SK-N-SH (cell line): ENCODE results near the gene PLEKHM2.

Source experiments
- EP300 ChIP-seq, 2 experiments: IDR thresholded peaks; 2 replicates each; pipeline versions ENCODE4 v1.4.0 to v1.6.1; 2012; ENCODE audit warnings: borderline replicate concordance in 1 of 2, low read depth in 1 of 2, low read length in 1 of 2
- GABPA ChIP-seq: IDR thresholded peaks from 2 replicates; pipeline ENCODE4 v1.4.0; 2012; ENCODE audit warnings: low read depth, mild to moderate bottlenecking
- MAX ChIP-seq: IDR thresholded peaks from 2 replicates; pipeline ENCODE4 v1.4.0; 2012; ENCODE audit warnings: low read depth
- MXI1 ChIP-seq: IDR thresholded peaks from 2 replicates; pipeline ENCODE4 v1.6.1; 2012; ENCODE audit warnings: mild to moderate bottlenecking, low read depth, low read length, improper control_type of control experiment
- TAF1 ChIP-seq: IDR thresholded peaks from 2 replicates; pipeline ENCODE4 v1.6.1; 2012; ENCODE audit warnings: low read depth, mild to moderate bottlenecking, low read length, moderate library complexity, borderline replicate concordance
- ZBTB33 ChIP-seq: IDR thresholded peaks from 2 replicates; pipeline ENCODE4 v1.4.0; 2012; ENCODE audit warnings: low read depth, borderline replicate concordance
- TF ChIP-seq, protein P1 (sequence below): fragments of 200-600 bp; sonication (generic); IDR thresholded peaks from 2 replicates; pipeline ENCODE4 v1.6.1; 2017; ENCODE audit warnings: antibody characterized with exemption, mild to moderate bottlenecking, moderate library complexity

DNA sequence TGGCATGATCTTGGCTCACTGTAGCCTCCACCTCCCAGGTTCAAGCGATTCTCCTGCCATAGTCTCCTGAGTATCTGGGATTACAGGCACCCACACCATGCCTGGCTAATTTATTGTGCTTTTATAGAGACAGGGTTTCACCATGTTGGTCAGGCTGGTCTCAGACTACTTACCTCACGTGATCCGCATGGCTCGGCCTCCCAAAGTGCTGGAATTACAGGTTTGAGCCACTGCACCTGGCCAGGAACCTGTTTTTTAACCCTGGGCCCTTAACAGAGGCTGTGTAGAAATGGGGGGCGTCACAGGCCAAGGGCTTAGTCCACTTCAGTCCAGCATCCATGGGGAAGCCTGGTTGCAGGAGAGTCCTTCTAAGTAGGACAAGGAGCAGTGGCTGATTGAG, 83.8 kb downstream of the PLEKHM2 start:
- TF ChIP-seq MXI1 (no peak), EP300 (IDR thresholded peaks at IDR 0.05; ENCODE audit: borderline replicate concordance in 1 of 2, low read depth in 1 of 2, low read length in 1 of 2) (no peak), TAF1 (no peak), ZBTB33 (no peak), GABPA (no peak), MAX (no peak)
- TF ChIP-seq, protein P1, sequence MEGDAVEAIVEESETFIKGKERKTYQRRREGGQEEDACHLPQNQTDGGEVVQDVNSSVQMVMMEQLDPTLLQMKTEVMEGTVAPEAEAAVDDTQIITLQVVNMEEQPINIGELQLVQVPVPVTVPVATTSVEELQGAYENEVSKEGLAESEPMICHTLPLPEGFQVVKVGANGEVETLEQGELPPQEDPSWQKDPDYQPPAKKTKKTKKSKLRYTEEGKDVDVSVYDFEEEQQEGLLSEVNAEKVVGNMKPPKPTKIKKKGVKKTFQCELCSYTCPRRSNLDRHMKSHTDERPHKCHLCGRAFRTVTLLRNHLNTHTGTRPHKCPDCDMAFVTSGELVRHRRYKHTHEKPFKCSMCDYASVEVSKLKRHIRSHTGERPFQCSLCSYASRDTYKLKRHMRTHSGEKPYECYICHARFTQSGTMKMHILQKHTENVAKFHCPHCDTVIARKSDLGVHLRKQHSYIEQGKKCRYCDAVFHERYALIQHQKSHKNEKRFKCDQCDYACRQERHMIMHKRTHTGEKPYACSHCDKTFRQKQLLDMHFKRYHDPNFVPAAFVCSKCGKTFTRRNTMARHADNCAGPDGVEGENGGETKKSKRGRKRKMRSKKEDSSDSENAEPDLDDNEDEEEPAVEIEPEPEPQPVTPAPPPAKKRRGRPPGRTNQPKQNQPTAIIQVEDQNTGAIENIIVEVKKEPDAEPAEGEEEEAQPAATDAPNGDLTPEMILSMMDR: no peak
